GM23338 (cell line): ENCODE results near the gene SIL1. TPM values are rescaled to one million over a fixed set of nuclear protein-coding genes. Genes with fewer than 3 reads are reported as not detected.

ENCODE experiments used
- ATAC-seq: fragments of 200-7000 bp; cut with Tn5 transposase; 3 replicates; pipeline ENCODE4 v1.9.1; 2020
- DNase-seq: peaks from one replicate; pipeline ENCODE4 v3.0.0-alpha.2; 2015; ENCODE audit warnings: low spot score
- H2AFZ ChIP-seq: fragments of 200-600 bp; sonication (generic); 2 replicates; pipeline ENCODE4 v1.8.0; 2016; ENCODE audit warnings: antibody characterized with exemption, mild to moderate bottlenecking, moderate library complexity
- H3F3A ChIP-seq: fragments of 200-600 bp; sonication (generic); replicated peaks from 2 replicates; pipeline ENCODE4 v1.8.0; 2017; ENCODE audit warnings: antibody characterized with exemption, mixed run types, low read depth
- H3K27ac ChIP-seq: fragments of 200-600 bp; sonication (generic); 2 replicates; pipeline ENCODE4 v1.6.1; 2016; ENCODE audit warnings: low read depth
- H3K27me3 ChIP-seq: fragments of 200-600 bp; sonication (generic); 2 replicates; pipeline ENCODE4 v1.8.0; 2016; ENCODE audit warnings: mild to moderate bottlenecking, mixed run types, moderate library complexity; ENCODE audit not compliant: insufficient read depth
- H3K36me3 ChIP-seq: fragments of 200-600 bp; sonication (generic); 2 replicates; pipeline ENCODE4 v1.8.0; 2016; ENCODE audit warnings: mild to moderate bottlenecking; ENCODE audit not compliant: insufficient read depth
- H3K4me1 ChIP-seq: fragments of 200-600 bp; sonication (generic); 2 replicates; pipeline ENCODE4 v1.8.0; 2016; ENCODE audit warnings: mild to moderate bottlenecking, moderate library complexity; ENCODE audit not compliant: insufficient read depth
- H3K4me2 ChIP-seq: fragments of 200-600 bp; sonication (generic); 2 replicates; pipeline ENCODE4 v1.7.1; 2017; ENCODE audit warnings: mixed run types
- H3K4me3 ChIP-seq: fragments of 200-600 bp; sonication (generic); 2 replicates; pipeline ENCODE4 v1.6.1; 2016; ENCODE audit warnings: mixed run types
- H3K79me2 ChIP-seq: fragments of 200-600 bp; sonication (generic); replicated peaks from 2 replicates; pipeline ENCODE4 v1.8.0; 2017; ENCODE audit warnings: mild to moderate bottlenecking; ENCODE audit not compliant: insufficient read depth
- H3K9me2 ChIP-seq: fragments of 200-600 bp; sonication (generic); 2 replicates; pipeline ENCODE4 v1.8.0; 2017; ENCODE audit not compliant: insufficient read depth
- H4K20me1 ChIP-seq: fragments of 200-600 bp; sonication (generic); replicated peaks from 2 replicates; pipeline ENCODE4 v1.8.0; 2017; ENCODE audit warnings: mild to moderate bottlenecking; ENCODE audit not compliant: insufficient read depth
- H3K27ac Mint-ChIP-seq: 2 replicates; pipeline ENCODE4 v1.8.0; 2020; ENCODE audit warnings: inconsistent platforms, mild to moderate bottlenecking, moderate library complexity, mixed read lengths
- H3K27me3 Mint-ChIP-seq: 3 replicates; pipeline ENCODE4 v1.8.0; 2022; ENCODE audit warnings: low read depth, mild to moderate bottlenecking, moderate library complexity, mixed read lengths, inconsistent platforms; ENCODE audit not compliant: insufficient read depth, poor library complexity
- H3K36me3 Mint-ChIP-seq: 3 replicates; pipeline ENCODE4 v1.8.0; 2021; ENCODE audit warnings: low read depth, mild to moderate bottlenecking, inconsistent platforms, moderate library complexity, mixed read lengths
- H3K4me1 Mint-ChIP-seq: 3 replicates; pipeline ENCODE4 v1.8.0; 2020; ENCODE audit warnings: mild to moderate bottlenecking, inconsistent platforms, mixed read lengths
- H3K4me3 Mint-ChIP-seq: 3 replicates; pipeline ENCODE4 v1.8.0; 2021; ENCODE audit warnings: moderate library complexity, mild to moderate bottlenecking, inconsistent platforms, mixed read lengths
- H3K9me3 Mint-ChIP-seq: 3 replicates; pipeline ENCODE4 v1.8.0; 2020; ENCODE audit warnings: moderate library complexity, mild to moderate bottlenecking, inconsistent platforms, mixed read lengths
- CREB1 ChIP-seq: fragments of 250-450 bp; sonication (Bioruptor Pico); IDR thresholded peaks from 2 replicates; pipeline ENCODE4 v1.5.0; 2020; ENCODE audit warnings: low read depth, mild to moderate bottlenecking, moderate library complexity
- EZH2 ChIP-seq: fragments of 200-600 bp; sonication (generic); IDR thresholded peaks from one replicate; pipeline ENCODE4 v1.8.0; 2017; ENCODE audit warnings: antibody characterized with exemption, mild to moderate bottlenecking, low read depth; ENCODE audit not compliant: unreplicated experiment
- EZH2phosphoT487 ChIP-seq: fragments of 200-600 bp; sonication (generic); IDR thresholded peaks from one replicate; pipeline ENCODE4 v1.8.1; 2018; ENCODE audit warnings: antibody characterized with exemption; ENCODE audit not compliant: unreplicated experiment
- JUNB ChIP-seq: IDR thresholded peaks from one replicate; pipeline ENCODE4 v1.6.1; 2016; ENCODE audit warnings: antibody characterized with exemption; ENCODE audit not compliant: unreplicated experiment
- NANOG ChIP-seq: IDR thresholded peaks from 2 replicates; pipeline ENCODE4 v1.6.1; 2016; ENCODE audit warnings: antibody characterized with exemption, borderline replicate concordance
- POLR2AphosphoS5 ChIP-seq: IDR thresholded peaks from 2 replicates; pipeline ENCODE4 v1.6.1; 2016; ENCODE audit warnings: antibody characterized with exemption, low read depth
- STAT1 ChIP-seq: IDR thresholded peaks from one replicate; pipeline ENCODE4 v1.6.1; 2016; ENCODE audit warnings: antibody characterized with exemption; ENCODE audit not compliant: unreplicated experiment
- ZNF114 ChIP-seq: fragments of 250-450 bp; sonication (Bioruptor Pico); IDR thresholded peaks from 2 replicates; pipeline ENCODE4 v1.5.0; 2020; ENCODE audit warnings: mild to moderate bottlenecking, moderate library complexity
- ZNF331 ChIP-seq: fragments of 250-450 bp; sonication (Bioruptor Pico); IDR thresholded peaks from 2 replicates; pipeline ENCODE4 v1.5.0; 2020; ENCODE audit warnings: low read depth, mild to moderate bottlenecking, moderate library complexity
- polyA plus RNA-seq: library from polyadenylated mRNA; unstranded; fragments of >200 nt; fragmentation: Nextera tagmentation; extraction: Ambion mirVana; gene quantifications from 2 replicates; pipeline ENCODE4 v1.2.1, GENCODE V29; 2016
- total RNA-seq: library from RNA; depleted of rRNA; stranded (reverse); fragments of >200 nt; shearing (Covaris generic); gene quantifications from 2 replicates; pipeline ENCODE4 v1.2.3, GENCODE V29; 2014
- TF ChIP-seq, protein P1 (sequence below): IDR thresholded peaks from one replicate; pipeline ENCODE4 v1.6.1; 2018; ENCODE audit warnings: antibody characterized with exemption; ENCODE audit not compliant: unreplicated experiment
- TF ChIP-seq, protein P2 (sequence below): IDR thresholded peaks from 2 replicates; pipeline ENCODE4 v1.6.1; 2016; ENCODE audit warnings: antibody characterized with exemption
- TF ChIP-seq, protein P3 (sequence below), 2 experiments: fragments of 200-600 bp in 1 of 2; sonication (generic) in 1 of 2; conservative IDR thresholded peaks; 2 replicates each; pipeline versions ENCODE4 v1.5.1 to v1.6.1; 2016 to 2017; ENCODE audit warnings: antibody characterized with exemption in 2 of 2, low read depth in 2 of 2, mild to moderate bottlenecking in 2 of 2, moderate library complexity in 1 of 2
- TF ChIP-seq, protein P4 (sequence below): fragments of 250-450 bp; sonication (Bioruptor Pico); IDR thresholded peaks from 2 replicates; pipeline ENCODE4 v1.5.0; 2020; ENCODE audit warnings: mild to moderate bottlenecking, moderate library complexity

Gene SIL1
- total and polyA plus RNA-seq, 2 experiments from 2014 or later: 5.5 to 5.9 TPM

DNA sequence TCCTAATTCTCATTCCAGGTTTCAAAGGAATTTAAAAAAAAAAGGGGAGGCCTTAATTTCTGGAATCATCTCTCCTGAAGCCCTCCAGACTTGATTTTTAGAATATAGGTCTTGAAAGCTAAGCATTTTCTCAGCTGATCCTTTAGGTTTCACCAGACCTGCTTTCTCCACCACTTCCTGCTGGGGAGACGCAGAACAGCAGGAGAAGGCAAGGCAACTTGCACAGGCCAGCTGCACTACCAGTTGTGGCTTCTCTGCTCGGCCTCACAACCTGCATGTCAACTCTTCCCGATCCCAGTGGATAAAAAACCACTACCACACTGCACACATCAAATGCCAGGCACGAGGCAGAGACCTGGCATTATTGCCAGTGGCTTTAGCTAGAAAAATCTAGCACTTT lies 119.8 kb downstream of the SIL1 start:
- H3K9me3 Mint-ChIP-seq: no peaks in the 10 kb centered on the region
- no peaks in the 10 kb centered on the region for H3K4me1 Mint-ChIP-seq
- H3K4me1 ChIP-seq: no peaks in the 10 kb centered on the region
- H3K27me3 ChIP-seq: no peaks in the 10 kb centered on the region
- H4K20me1 ChIP-seq: no peaks in the 10 kb centered on the region
- no peak overlapping the region for H3K4me2 ChIP-seq
- TF ChIP-seq CREB1 (no peak), EZH2 (no peak), STAT1 (no peak), EZH2phosphoT487 (no peak), NANOG (no peak), ZNF331 (CRISPR knock-in tag) (no peak), JUNB (no peak), ZNF114 (CRISPR knock-in tag) (no peak), POLR2AphosphoS5 (no peak)
- TF ChIP-seq, protein P1, sequence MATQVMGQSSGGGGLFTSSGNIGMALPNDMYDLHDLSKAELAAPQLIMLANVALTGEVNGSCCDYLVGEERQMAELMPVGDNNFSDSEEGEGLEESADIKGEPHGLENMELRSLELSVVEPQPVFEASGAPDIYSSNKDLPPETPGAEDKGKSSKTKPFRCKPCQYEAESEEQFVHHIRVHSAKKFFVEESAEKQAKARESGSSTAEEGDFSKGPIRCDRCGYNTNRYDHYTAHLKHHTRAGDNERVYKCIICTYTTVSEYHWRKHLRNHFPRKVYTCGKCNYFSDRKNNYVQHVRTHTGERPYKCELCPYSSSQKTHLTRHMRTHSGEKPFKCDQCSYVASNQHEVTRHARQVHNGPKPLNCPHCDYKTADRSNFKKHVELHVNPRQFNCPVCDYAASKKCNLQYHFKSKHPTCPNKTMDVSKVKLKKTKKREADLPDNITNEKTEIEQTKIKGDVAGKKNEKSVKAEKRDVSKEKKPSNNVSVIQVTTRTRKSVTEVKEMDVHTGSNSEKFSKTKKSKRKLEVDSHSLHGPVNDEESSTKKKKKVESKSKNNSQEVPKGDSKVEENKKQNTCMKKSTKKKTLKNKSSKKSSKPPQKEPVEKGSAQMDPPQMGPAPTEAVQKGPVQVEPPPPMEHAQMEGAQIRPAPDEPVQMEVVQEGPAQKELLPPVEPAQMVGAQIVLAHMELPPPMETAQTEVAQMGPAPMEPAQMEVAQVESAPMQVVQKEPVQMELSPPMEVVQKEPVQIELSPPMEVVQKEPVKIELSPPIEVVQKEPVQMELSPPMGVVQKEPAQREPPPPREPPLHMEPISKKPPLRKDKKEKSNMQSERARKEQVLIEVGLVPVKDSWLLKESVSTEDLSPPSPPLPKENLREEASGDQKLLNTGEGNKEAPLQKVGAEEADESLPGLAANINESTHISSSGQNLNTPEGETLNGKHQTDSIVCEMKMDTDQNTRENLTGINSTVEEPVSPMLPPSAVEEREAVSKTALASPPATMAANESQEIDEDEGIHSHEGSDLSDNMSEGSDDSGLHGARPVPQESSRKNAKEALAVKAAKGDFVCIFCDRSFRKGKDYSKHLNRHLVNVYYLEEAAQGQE: no peak
- TF ChIP-seq, protein P2, sequence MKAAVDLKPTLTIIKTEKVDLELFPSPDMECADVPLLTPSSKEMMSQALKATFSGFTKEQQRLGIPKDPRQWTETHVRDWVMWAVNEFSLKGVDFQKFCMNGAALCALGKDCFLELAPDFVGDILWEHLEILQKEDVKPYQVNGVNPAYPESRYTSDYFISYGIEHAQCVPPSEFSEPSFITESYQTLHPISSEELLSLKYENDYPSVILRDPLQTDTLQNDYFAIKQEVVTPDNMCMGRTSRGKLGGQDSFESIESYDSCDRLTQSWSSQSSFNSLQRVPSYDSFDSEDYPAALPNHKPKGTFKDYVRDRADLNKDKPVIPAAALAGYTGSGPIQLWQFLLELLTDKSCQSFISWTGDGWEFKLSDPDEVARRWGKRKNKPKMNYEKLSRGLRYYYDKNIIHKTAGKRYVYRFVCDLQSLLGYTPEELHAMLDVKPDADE: no peak
- TF ChIP-seq, protein P3, sequence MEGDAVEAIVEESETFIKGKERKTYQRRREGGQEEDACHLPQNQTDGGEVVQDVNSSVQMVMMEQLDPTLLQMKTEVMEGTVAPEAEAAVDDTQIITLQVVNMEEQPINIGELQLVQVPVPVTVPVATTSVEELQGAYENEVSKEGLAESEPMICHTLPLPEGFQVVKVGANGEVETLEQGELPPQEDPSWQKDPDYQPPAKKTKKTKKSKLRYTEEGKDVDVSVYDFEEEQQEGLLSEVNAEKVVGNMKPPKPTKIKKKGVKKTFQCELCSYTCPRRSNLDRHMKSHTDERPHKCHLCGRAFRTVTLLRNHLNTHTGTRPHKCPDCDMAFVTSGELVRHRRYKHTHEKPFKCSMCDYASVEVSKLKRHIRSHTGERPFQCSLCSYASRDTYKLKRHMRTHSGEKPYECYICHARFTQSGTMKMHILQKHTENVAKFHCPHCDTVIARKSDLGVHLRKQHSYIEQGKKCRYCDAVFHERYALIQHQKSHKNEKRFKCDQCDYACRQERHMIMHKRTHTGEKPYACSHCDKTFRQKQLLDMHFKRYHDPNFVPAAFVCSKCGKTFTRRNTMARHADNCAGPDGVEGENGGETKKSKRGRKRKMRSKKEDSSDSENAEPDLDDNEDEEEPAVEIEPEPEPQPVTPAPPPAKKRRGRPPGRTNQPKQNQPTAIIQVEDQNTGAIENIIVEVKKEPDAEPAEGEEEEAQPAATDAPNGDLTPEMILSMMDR (conservative IDR thresholded peaks at IDR 0.05; ENCODE audit: low read depth in 2 of 2): no peak
- TF ChIP-seq, protein P4, sequence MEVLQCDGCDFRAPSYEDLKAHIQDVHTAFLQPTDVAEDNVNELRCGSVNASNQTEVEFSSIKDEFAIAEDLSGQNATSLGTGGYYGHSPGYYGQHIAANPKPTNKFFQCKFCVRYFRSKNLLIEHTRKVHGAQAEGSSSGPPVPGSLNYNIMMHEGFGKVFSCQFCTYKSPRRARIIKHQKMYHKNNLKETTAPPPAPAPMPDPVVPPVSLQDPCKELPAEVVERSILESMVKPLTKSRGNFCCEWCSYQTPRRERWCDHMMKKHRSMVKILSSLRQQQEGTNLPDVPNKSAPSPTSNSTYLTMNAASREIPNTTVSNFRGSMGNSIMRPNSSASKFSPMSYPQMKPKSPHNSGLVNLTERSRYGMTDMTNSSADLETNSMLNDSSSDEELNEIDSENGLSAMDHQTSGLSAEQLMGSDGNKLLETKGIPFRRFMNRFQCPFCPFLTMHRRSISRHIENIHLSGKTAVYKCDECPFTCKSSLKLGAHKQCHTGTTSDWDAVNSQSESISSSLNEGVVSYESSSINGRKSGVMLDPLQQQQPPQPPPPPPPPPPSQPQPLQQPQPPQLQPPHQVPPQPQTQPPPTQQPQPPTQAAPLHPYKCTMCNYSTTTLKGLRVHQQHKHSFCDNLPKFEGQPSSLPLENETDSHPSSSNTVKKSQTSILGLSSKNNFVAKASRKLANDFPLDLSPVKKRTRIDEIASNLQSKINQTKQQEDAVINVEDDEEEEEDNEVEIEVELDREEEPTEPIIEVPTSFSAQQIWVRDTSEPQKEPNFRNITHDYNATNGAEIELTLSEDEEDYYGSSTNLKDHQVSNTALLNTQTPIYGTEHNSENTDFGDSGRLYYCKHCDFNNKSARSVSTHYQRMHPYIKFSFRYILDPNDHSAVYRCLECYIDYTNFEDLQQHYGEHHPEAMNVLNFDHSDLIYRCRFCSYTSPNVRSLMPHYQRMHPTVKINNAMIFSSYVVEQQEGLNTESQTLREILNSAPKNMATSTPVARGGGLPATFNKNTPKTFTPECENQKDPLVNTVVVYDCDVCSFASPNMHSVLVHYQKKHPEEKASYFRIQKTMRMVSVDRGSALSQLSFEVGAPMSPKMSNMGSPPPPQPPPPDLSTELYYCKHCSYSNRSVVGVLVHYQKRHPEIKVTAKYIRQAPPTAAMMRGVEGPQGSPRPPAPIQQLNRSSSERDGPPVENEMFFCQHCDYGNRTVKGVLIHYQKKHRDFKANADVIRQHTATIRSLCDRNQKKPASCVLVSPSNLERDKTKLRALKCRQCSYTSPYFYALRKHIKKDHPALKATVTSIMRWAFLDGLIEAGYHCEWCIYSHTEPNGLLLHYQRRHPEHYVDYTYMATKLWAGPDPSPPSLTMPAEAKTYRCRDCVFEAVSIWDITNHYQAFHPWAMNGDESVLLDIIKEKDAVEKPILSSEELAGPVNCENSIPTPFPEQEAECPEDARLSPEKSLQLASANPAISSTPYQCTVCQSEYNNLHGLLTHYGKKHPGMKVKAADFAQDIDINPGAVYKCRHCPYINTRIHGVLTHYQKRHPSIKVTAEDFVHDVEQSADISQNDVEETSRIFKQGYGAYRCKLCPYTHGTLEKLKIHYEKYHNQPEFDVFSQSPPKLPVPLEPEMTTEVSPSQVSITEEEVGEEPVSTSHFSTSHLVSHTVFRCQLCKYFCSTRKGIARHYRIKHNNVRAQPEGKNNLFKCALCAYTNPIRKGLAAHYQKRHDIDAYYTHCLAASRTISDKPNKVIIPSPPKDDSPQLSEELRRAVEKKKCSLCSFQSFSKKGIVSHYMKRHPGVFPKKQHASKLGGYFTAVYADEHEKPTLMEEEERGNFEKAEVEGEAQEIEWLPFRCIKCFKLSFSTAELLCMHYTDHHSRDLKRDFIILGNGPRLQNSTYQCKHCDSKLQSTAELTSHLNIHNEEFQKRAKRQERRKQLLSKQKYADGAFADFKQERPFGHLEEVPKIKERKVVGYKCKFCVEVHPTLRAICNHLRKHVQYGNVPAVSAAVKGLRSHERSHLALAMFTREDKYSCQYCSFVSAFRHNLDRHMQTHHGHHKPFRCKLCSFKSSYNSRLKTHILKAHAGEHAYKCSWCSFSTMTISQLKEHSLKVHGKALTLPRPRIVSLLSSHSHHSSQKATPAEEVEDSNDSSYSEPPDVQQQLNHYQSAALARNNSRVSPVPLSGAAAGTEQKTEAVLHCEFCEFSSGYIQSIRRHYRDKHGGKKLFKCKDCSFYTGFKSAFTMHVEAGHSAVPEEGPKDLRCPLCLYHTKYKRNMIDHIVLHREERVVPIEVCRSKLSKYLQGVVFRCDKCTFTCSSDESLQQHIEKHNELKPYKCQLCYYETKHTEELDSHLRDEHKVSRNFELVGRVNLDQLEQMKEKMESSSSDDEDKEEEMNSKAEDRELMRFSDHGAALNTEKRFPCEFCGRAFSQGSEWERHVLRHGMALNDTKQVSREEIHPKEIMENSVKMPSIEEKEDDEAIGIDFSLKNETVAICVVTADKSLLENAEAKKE: no peak
- no peak overlapping the region for H3K27ac ChIP-seq
- H3F3A ChIP-seq: no peaks in the 10 kb centered on the region
- H3K36me3 Mint-ChIP-seq: no peaks in the 10 kb centered on the region
- H3K4me3 Mint-ChIP-seq: no peak overlapping the region
- no peaks in the 10 kb centered on the region for H3K36me3 ChIP-seq
- H3K9me2 ChIP-seq: no peaks in the 10 kb centered on the region
- H2AFZ ChIP-seq: no peak overlapping the region
- no peak overlapping the region for H3K4me3 ChIP-seq
- no peaks in the 10 kb centered on the region for H3K79me2 ChIP-seq
- no peak overlapping the region for H3K27ac Mint-ChIP-seq
- ATAC-seq: peak; percentile 56; the same call in 2 of the 3 replicates
- no peaks in the 10 kb centered on the region for H3K27me3 Mint-ChIP-seq
- peak; percentile 27 for DNase-seq
